Measurements from ENCODE around the gene S100A10. TPM values are rescaled to one million over a fixed set of nuclear protein-coding genes. Genes with fewer than 3 reads are reported as not detected.
A peak's percentile ranks its signal among the peaks of the same experiment; 100 is the strongest.

Gene S100A10
- total and polyA plus RNA-seq, 2 experiments from 2014 or later = 60.5 to 1,024 TPM

GRCh38 chr1:151945725-151946722, 47.6 kb downstream of the S100A10 start:
- peak overlapping the region; percentile 78 for H3K9ac ChIP-seq
- in situ Hi-C loops (cut with MboI) = no loop called here
- no peaks in the 10 kb centered on the region for H3K9me3 ChIP-seq (ENCODE audit: low read depth)
- peaks cover 26% of the 10 kb centered on the region for H3F3A ChIP-seq (ENCODE audit: insufficient read depth)
- H3K27me3 ChIP-seq (replicated peaks; ENCODE audit: insufficient read depth) = no peaks in the 10 kb centered on the region
- peak overlapping the region; percentile 62 for H3K4me2 ChIP-seq (ENCODE audit: unreplicated experiment)
- H3K79me2 ChIP-seq (ENCODE audit: insufficient read depth) = no peaks in the 10 kb centered on the region
- H3K36me3 ChIP-seq (ENCODE audit: low read depth) = no peaks in the 10 kb centered on the region
- peaks cover 38% of the 10 kb centered on the region for H3K4me1 ChIP-seq (ENCODE audit: insufficient read depth)
- H3K4me3 ChIP-seq = peak overlapping the region; percentile 39
- TF ChIP-seq EZH2phosphoT487 (IDR thresholded peaks at IDR 0.05; ENCODE audit: insufficient read depth, low read depth) = no peak
- TF ChIP-seq EZH2 (IDR thresholded peaks at IDR 0.05; ENCODE audit: insufficient read depth, poor library complexity, severe bottlenecking) = no peak
- H3K27ac ChIP-seq = peak overlapping the region; percentile 93
- no peaks in the 10 kb centered on the region for H4K20me1 ChIP-seq (ENCODE audit: insufficient read depth)
- 9 to 10% methylated on average over 10 of the region's 10 CpGs for WGBS, 2 experiments (ENCODE audit: low coverage in 1 of 2, low lambda C conversion rate in 2 of 2, missing lambda C conversion rate in 2 of 2)
- peak overlapping the region; percentile 35; the same call in 1 of the 2 replicates for H2AFZ ChIP-seq
- H3K9me2 ChIP-seq (ENCODE audit: insufficient read depth) = no peaks in the 10 kb centered on the region
- peak; percentile 99 for DNase-seq

- Histone ChIP-seq H3K4me1 (ENCODE audit: insufficient read depth) (peaks cover 43% of the 10 kb centered on the region), H3K4me2 (ENCODE audit: unreplicated experiment) (peak overlapping the region; percentile 62), H3K4me3 (0 out of 2 replicates have a peak overlapping the region, but pooled peaks have one; percentile 29), H4K20me1 (ENCODE audit: insufficient read depth) (no peaks in the 10 kb centered on the region), H3K9ac (peak overlapping the region; percentile 78), H2AFZ (peak overlapping the region; percentile 35; the same call in 1 of the 2 replicates), H3K27ac (peak overlapping the region; percentile 93), H3K27me3 (replicated peaks; ENCODE audit: insufficient read depth) (no peaks in the 10 kb centered on the region), H3F3A (ENCODE audit: insufficient read depth) (peaks cover 26% of the 10 kb centered on the region), H3K36me3 (ENCODE audit: low read depth) (no peaks in the 10 kb centered on the region), H3K9me3 (ENCODE audit: low read depth) (no peaks in the 10 kb centered on the region), H3K79me2 (ENCODE audit: insufficient read depth) (no peaks in the 10 kb centered on the region), H3K9me2 (ENCODE audit: insufficient read depth) (no peaks in the 10 kb centered on the region)
- in situ Hi-C loops (cut with MboI) = no loop called here
- TF ChIP-seq EZH2phosphoT487 (IDR thresholded peaks at IDR 0.05; ENCODE audit: insufficient read depth, low read depth) (no peak), EZH2 (IDR thresholded peaks at IDR 0.05; ENCODE audit: insufficient read depth, poor library complexity, severe bottlenecking) (no peak)
- DNase-seq = peak; percentile 35
- WGBS, 2 experiments (ENCODE audit: low coverage in 1 of 2, low lambda C conversion rate in 2 of 2, missing lambda C conversion rate in 2 of 2) = 33% methylated on average over 3 of the region's 3 CpGs
Measured at GRCh38 chr1:151944857-151945575, 48.6 kb downstream of the S100A10 start.

- Histone ChIP-seq H2AFZ (no peak overlapping the region), H3K4me2 (ENCODE audit: unreplicated experiment) (peak overlapping the region; percentile 62), H3K4me3 (no peak overlapping the region), H3K79me2 (ENCODE audit: insufficient read depth) (no peaks in the 10 kb centered on the region), H3F3A (ENCODE audit: insufficient read depth) (peaks cover 26% of the 10 kb centered on the region), H3K27me3 (replicated peaks; ENCODE audit: insufficient read depth) (no peaks in the 10 kb centered on the region), H3K27ac (peak overlapping the region; percentile 93), H4K20me1 (ENCODE audit: insufficient read depth) (no peaks in the 10 kb centered on the region), H3K9ac (peak overlapping the region; percentile 78), H3K9me3 (ENCODE audit: low read depth) (no peaks in the 10 kb centered on the region), H3K4me1 (ENCODE audit: insufficient read depth) (peaks cover 43% of the 10 kb centered on the region), H3K36me3 (ENCODE audit: low read depth) (no peaks in the 10 kb centered on the region), H3K9me2 (ENCODE audit: insufficient read depth) (no peaks in the 10 kb centered on the region)
- WGBS, 2 experiments (ENCODE audit: low coverage in 1 of 2, low lambda C conversion rate in 2 of 2, missing lambda C conversion rate in 2 of 2) = 47 to 51% methylated on average over 7 of the region's 7 CpGs
- in situ Hi-C loops (cut with MboI) = no loop called here
- no peak for TF ChIP-seq EZH2 (IDR thresholded peaks at IDR 0.05; ENCODE audit: insufficient read depth, poor library complexity, severe bottlenecking)
- no peak for TF ChIP-seq EZH2phosphoT487 (IDR thresholded peaks at IDR 0.05; ENCODE audit: insufficient read depth, low read depth)
- DNase-seq = peak; percentile 55
Measured at GRCh38 chr1:151944126-151944856, 49.4 kb downstream of the S100A10 start.

- Histone ChIP-seq H4K20me1 (ENCODE audit: insufficient read depth) (no peaks in the 10 kb centered on the region), H3K36me3 (ENCODE audit: low read depth) (no peaks in the 10 kb centered on the region), H3K9me3 (ENCODE audit: low read depth) (no peaks in the 10 kb centered on the region), H3K4me2 (ENCODE audit: unreplicated experiment) (no peak overlapping the region), H3F3A (ENCODE audit: insufficient read depth) (peaks cover 26% of the 10 kb centered on the region), H3K27me3 (replicated peaks; ENCODE audit: insufficient read depth) (no peaks in the 10 kb centered on the region), H3K9me2 (ENCODE audit: insufficient read depth) (no peaks in the 10 kb centered on the region), H3K9ac (no peak overlapping the region), H3K79me2 (ENCODE audit: insufficient read depth) (no peaks in the 10 kb centered on the region), H3K27ac (no peak overlapping the region), H2AFZ (no peak overlapping the region), H3K4me1 (ENCODE audit: insufficient read depth) (peaks cover 43% of the 10 kb centered on the region), H3K4me3 (no peak overlapping the region)
- in situ Hi-C loops (cut with MboI) = no loop called here
- DNase-seq = no peak
- TF ChIP-seq EZH2phosphoT487 (IDR thresholded peaks at IDR 0.05; ENCODE audit: insufficient read depth, low read depth) (no peak), EZH2 (IDR thresholded peaks at IDR 0.05; ENCODE audit: insufficient read depth, poor library complexity, severe bottlenecking) (no peak)
- WGBS, 2 experiments (ENCODE audit: low coverage in 1 of 2, low lambda C conversion rate in 2 of 2, missing lambda C conversion rate in 2 of 2) = 96 to 100% methylated on average over 1 of the region's 1 CpG
Measured at GRCh38 chr1:151943591-151943990, 50.1 kb downstream of the S100A10 start.
